Endothelial cell (in vitro differentiated cells): Measurements from ENCODE around the gene FAM131B. TPM values are rescaled to one million over a fixed set of nuclear protein-coding genes. Genes with fewer than 3 reads are reported as not detected.

ENCODE experiments used
- microRNA-seq: library from miRNA; unstranded; fragments of <30 nt; microRNA quantifications from one replicate; pipeline ENCODE4, GENCODE V29; 2020; ENCODE audit not compliant: unreplicated experiment
- total RNA-seq: library from RNA; stranded (reverse); fragmentation: NEBNext Ultra II Directional; extraction: Animal tissue kit (Norgen Biotek cat#: 25700); gene quantifications from one replicate; pipeline ENCODE4 v1.2.1, GENCODE V29; 2021; ENCODE audit not compliant: unreplicated experiment

FAM131B gene
- total RNA-seq, 1 donor from 2014 or later: 1.0 TPM

Small RNA genes lying within 50 kb of the gene (microRNA-seq; reads per million reads assigned to microRNA genes)
- 0.63 reads per million for gene MIR6892

Other genes starting within 250 kb of the FAM131B start
- gene PIP, start 230.6 kb downstream of the FAM131B start, total RNA-seq: not detected
- gene TAS2R39, start 179.3 kb downstream of the FAM131B start, total RNA-seq: not detected
- gene TAS2R40, start 140.7 kb downstream of the FAM131B start, total RNA-seq: not detected
- 80.0 TPM for gene GSTK1, start 99.3 kb downstream of the FAM131B start, total RNA-seq
- 0.23 TPM for gene TMEM139, start 77.8 kb downstream of the FAM131B start, total RNA-seq
- 55.3 TPM for gene CASP2, start 74.4 kb downstream of the FAM131B start, total RNA-seq
- not detected for gene CLCN1, start 46.6 kb downstream of the FAM131B start, total RNA-seq
- 237 TPM for gene ZYX, start 18.6 kb upstream of the FAM131B start, total RNA-seq
- gene EPHA1, start 46.1 kb upstream of the FAM131B start, total RNA-seq: 7.1 TPM
- gene TAS2R60, start 80.7 kb upstream of the FAM131B start, total RNA-seq: not detected
- gene TAS2R41, start 115.2 kb upstream of the FAM131B start, total RNA-seq: not detected
- gene CTAGE15, start 209.1 kb upstream of the FAM131B start, total RNA-seq: 0.31 TPM